Measurements from ENCODE around the gene RAMP1. TPM values are rescaled to one million over a fixed set of nuclear protein-coding genes. Genes with fewer than 3 reads are reported as not detected.
"Not testable (repeated sequence)": the region's sequence is repeated elsewhere in the genome, so short reads cannot be mapped to it uniquely, and the experiment has no call there.

The RAMP1 gene
- total RNA-seq: 2.2 TPM

DNA sequence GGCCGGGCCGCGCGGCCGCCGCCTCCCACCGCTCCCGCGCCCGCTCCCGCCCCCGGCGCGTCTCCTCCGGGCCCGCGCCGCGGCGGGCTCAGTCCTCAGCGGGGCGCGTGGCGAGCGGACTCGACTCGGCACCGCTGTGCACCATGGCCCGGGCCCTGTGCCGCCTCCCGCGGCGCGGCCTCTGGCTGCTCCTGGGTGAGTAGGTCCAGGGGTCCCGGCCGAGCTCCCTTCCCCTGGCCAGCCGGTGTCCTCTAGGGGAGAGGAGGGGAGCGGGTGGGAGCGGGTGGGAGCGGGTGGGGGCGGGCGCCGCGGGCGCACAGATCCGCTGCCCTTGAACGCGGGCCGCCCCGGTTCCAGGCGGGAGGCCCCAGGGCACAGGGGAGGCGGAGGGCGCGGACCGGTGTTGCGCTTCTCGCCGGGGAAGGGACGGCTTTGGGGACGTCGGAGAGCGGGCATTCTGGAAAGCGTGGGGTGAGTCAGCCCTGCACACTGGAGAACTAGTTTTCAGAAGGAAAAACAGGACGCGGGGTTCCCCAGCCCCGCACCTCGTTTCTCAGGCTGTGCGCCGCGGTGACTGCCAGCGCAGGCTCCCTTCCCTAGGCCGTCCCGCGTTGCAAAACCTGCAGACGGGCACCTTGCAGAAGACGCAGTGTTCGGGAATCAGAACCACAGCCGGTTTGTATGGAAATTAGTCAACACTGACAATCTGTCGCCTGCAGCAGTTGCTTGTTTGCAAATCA, at the start of gene RAMP1:
Gene RAMP1 (plus strand): TSS at position 91 of the 740 bp plus-strand sequence. CDS start 53 bp downstream, at position 144.
- ATAC-seq: peak; percentile 54

GRCh38 chr2:237815637-237816036, 43.8 kb upstream of the RAMP1 start:
- ATAC-seq: no peak

DNA sequence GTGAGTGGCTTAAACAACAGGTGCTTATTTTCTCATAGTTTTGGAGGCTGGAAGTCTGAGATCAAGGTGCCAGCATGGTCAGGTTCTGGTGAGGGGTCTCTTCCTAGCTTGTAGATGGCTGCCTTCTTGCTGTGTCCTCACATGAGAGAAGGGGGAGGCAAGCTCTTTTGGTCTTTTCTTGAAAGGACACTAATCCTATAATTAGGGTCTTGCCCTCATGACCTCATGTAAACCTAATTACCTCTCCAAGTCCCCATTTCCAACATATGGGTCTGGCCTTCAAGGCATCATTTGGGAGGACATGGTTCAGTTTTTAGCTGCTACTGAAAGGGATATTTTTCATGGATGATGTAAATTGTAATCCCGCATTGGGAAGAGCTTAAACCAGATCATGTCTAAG, 42.9 kb upstream of the RAMP1 start:
- ATAC-seq: no peak

GRCh38 chr2:237818066-237818473, 41.4 kb upstream of the RAMP1 start:
- ATAC-seq: no peak

- ATAC-seq: no peak
Observed at GRCh38 chr2:237819231-237819630, 40.2 kb upstream of the RAMP1 start.

DNA sequence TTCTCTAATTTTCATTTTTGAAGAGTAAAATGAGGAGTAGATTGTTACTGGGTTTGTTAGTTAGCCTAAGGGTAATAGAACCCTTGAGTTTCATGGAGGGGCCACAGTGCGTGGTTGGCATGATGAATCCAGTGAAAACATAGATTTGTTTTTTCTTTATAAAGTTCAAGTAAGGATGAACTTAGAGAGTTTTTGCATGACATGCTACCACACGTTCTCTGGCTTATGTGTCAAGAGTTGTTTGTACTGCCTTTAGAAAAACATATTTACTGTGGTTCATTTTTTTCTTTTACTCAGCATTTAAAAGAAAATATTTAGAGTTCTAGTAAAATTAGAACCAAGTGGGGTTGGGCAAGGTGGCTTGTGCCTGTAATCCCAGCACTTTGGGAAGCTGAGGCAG, 39.0 kb upstream of the RAMP1 start:
- no peak for ATAC-seq

DNA sequence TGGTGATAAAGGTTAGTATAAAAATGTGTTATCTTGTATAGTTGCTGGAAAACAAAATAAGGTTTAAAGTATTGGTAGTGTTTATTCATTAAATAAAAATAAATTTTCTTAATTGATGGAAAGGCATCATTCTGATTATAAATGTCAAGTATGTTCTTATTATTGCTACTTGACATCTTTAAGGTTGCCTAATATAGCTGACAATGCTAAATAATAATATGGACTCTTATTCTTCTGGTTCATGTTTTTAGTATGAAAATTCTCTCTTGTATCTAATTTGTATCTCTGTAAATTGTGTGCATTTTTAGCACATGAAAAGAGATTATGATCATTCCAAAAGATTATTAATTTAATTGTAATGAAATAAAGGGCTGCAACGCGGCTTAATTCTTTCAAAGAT, 35.9 kb upstream of the RAMP1 start:
- no peak for ATAC-seq

- no peak for ATAC-seq
Observed at GRCh38 chr2:237824085-237824484, 35.3 kb upstream of the RAMP1 start.

DNA sequence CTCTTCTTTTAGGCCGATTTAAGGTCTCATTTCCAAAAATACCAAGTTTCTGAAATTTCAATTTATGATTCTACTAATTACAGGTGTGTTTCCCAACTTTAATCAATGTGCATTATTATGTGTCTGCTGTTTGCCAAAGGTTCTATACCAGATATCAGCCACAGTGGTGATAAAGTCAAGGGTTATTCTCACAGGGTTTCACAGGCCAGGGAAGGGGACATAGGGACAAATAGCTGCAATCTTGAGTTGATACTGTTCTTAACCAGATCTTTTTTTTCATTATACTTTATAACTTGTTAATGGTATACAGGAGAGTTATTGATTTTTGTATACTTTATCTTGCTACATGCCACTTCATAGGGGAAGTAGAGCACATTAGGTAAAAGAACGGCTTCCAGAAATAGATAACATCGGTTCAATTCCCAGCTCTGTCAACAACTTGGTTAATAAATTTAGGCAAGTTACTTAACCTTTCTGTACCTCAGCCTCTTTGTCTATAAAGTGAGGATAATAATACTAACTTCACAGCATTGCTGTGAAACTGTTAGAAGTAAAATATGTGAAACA, 31.9 kb upstream of the RAMP1 start:
- ATAC-seq: no peak

DNA sequence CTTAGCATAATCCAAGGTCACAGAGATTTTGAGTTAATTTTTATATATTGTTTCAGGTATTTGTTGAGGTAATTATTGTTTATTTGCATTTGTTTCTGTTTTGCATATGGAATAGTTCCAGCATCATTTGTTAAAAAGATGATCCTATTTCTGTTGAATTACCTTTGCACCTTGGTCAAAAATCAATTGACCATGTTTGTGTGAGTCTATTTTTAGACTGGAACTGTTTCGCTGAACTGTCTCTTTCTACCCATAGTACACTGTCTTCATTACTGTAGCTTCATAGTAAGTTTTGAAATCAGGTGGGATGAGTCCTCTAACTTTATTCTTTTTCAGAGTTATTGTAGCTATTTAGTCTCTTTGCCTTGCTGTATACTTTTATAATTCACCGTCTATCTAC, 28.9 kb upstream of the RAMP1 start:
- no peak for ATAC-seq

DNA sequence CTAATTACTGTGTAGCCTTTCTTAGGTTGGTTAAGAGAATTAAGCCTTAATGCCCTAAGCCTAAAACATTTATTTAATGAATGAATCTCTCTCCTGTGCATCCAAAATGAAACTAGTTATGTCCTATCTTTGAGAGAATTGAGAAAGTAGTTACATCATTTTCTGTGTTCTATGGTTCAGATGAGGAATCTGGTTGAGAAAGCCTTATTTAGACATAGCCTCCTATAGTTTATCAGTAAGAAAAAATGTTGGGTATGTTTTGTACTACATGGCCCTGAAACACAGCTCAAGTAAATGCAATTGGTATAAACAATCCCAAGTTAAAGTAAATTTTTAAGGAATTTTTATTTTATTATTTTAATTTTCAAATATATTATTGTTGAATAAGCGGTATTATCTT, 25.9 kb upstream of the RAMP1 start:
- no peak for ATAC-seq

DNA sequence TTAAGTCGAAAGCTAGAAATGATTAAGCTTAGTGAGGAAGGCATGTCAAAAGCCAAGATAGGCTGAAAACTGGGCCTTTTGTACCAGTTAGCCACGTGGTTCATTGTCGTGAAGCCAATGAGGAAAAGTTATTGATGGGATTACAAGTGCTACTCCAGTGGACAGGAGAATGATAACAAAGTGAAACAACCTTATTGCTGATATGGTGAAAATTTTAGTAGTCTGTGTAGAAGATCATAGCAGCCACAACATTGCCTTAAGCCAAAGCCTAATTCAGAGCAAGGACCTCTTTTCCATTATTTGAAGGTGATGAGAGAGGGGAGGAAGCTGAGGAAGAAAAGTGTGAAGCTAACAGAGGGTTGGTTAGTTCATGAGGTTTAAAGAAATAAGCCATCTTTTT, 24.1 kb upstream of the RAMP1 start:
- no peak for ATAC-seq

DNA sequence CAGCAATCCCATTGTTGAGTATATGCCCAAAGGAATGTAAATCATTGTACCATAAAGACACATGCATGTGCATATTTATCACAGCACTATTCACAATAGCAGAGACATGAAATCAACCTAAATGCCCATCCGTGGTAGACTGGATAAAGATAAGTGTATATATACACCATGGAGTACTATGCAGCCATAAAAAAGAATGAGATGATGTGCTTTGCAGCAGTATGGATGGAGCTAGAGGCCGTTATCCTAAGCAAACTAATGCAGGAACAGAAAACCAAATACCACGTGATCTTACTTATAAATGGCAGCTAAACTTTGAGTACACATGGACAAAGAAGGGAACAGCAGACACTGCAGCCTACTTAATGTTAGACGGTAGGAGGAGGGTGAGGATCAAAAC, 18.4 kb upstream of the RAMP1 start:
- no peak for ATAC-seq

- not testable (repeated sequence) for ATAC-seq
Observed at GRCh38 chr2:237848940-237849339, 10.5 kb upstream of the RAMP1 start.

DNA sequence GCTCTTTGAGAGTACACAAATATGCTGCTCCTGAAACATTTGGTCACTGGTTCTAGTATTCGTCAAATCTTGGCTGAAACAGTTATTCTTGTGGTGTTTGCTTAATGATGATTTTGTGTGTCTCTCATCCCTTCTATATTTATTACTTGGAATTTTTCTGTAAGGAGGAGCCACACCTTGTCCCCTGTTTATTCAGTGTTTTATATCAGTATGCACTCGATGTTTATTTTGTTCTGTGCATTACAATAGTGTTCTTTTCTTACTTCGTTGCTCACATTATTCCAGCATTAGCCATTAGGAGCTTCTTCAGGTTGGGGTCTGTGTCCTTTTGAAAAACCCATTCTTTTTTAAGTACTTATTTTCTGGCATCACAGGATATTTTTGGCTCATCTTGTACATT, 5.1 kb upstream of the RAMP1 start:
- no peak for ATAC-seq

DNA sequence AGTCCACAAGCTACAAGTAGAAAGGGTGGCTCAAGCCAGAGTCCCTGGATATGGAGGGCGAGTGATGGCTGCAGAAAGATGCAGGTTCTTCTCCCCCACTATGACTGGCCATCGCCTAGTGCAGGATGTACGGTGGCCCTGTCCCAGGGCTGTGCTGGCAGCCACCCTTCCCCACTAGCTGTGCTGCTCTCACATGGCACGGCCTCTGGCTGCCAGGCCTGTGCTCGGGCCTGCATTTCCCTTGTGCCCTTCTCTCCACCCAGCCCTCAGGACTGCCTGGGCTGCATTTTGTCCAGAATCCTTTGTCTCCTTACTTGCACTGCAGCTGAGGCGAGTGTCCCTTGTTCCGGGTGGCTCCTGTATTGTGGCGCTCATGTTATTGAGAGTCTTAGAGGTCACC, 1.6 kb upstream of the RAMP1 start:
- ATAC-seq: peak; percentile 25

DNA sequence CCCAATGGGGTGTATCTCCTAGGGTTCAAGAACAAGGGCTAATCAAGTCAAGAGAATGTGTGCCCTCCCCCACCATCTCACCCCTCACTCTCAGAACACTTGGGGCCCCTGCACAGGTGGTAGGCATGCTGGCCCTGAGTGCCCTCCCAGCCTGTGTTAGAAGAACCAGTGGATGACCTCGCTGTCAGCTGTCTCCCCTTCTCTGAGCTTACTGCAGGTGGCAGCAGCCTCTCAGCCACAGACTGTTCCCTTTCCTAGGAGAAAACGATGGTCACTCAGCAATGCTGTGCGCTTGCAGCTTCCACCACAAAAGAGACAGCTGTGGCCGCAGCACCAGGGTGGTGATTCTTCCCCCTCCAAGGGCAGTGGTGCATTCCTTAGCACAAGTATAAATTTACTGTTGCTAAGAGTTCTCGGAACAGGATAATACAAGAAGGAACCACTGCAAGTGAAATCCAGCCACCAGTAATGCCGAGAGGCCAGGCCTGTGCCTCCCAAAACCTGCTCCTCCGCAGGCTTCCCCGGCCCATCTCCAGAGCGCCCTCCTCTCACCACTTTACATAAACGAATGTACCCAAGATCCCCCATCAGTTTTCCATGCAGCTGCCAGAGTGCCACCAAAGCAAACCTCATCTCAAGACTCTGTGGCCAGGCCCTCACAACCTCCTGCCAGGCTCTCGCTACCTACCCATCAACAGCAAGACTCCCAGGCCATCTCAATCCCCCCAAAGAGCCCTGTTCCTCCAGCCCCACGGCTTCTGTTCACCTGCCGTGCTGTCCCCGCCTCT, 935 bp upstream of the RAMP1 start:
- ATAC-seq: peak; percentile 85

DNA sequence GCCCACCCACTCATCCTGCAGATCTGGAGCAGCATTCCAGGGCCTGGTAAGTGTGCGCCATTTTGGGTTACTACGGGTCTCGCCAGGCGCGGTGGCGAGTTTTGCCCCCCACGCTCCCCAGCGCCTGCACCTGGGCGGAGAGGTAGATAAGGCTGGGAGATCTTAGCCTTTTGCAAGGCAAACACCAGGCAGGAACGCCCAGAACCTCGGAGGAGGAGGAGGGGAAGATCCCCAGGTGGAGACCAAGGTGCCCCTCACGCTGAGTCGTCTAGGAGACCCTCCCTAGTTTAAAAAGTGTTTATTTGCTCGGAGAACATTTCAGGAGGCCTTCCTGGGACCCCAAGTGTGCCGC, 365 bp upstream of the RAMP1 start:
- no peak for ATAC-seq

GRCh38 chr2:237860273-237860935, 981 bp downstream of the RAMP1 start:
- no peak for ATAC-seq

DNA sequence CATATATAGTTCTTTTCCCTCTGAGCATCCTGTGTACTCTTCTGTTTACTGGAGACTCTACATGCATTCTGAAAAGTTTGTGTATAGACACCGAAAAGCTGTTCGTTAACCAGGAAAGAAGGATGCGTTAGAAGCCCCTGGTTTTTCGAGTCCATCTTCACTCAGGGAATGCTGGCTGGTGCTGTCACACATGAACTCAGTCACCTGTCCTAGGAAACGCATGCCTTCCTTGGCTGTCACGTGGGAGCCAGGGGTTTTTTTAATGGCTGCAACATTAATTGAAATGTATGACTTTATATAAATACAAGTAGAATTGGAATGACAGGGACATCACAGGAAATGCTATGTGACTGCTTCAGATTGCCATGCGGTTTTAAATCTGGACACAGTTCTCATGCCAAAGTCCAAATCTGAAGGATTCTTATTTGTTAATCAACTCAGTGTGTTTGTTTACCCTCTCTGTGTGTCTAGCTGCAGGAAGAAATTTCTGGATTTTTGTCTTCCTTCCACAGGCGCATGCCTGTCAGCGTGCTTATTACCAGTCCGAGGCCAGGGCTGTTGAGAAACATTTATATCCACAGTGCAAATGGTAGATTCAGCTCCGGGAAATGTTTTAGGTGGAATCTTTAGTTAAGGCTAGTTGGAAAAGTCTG, 2.6 kb downstream of the RAMP1 start:
- ATAC-seq: no peak

GRCh38 chr2:237862528-237862895, 3.1 kb downstream of the RAMP1 start:
- ATAC-seq: no peak

- no peak for ATAC-seq
Observed at GRCh38 chr2:237863102-237863511, 3.7 kb downstream of the RAMP1 start.
